GM23338 (cell line): Measurements from ENCODE around the gene GAS1. TPM values are rescaled to one million over a fixed set of nuclear protein-coding genes. Genes with fewer than 3 reads are reported as not detected.

Experiments used
- ATAC-seq: fragments of 200-7000 bp; cut with Tn5 transposase; 3 replicates; pipeline ENCODE4 v1.9.1; 2020
- DNase-seq: peaks from one replicate; pipeline ENCODE4 v3.0.0-alpha.2; 2015; ENCODE audit warnings: low spot score
- H2AFZ ChIP-seq: fragments of 200-600 bp; sonication (generic); 2 replicates; pipeline ENCODE4 v1.8.0; 2016; ENCODE audit warnings: antibody characterized with exemption, mild to moderate bottlenecking, moderate library complexity
- H3F3A ChIP-seq: fragments of 200-600 bp; sonication (generic); replicated peaks from 2 replicates; pipeline ENCODE4 v1.8.0; 2017; ENCODE audit warnings: antibody characterized with exemption, mixed run types, low read depth
- H3K27ac ChIP-seq: fragments of 200-600 bp; sonication (generic); 2 replicates; pipeline ENCODE4 v1.6.1; 2016; ENCODE audit warnings: low read depth
- H3K27me3 ChIP-seq: fragments of 200-600 bp; sonication (generic); 2 replicates; pipeline ENCODE4 v1.8.0; 2016; ENCODE audit warnings: mild to moderate bottlenecking, mixed run types, moderate library complexity; ENCODE audit not compliant: insufficient read depth
- H3K36me3 ChIP-seq: fragments of 200-600 bp; sonication (generic); 2 replicates; pipeline ENCODE4 v1.8.0; 2016; ENCODE audit warnings: mild to moderate bottlenecking; ENCODE audit not compliant: insufficient read depth
- H3K4me1 ChIP-seq: fragments of 200-600 bp; sonication (generic); 2 replicates; pipeline ENCODE4 v1.8.0; 2016; ENCODE audit warnings: mild to moderate bottlenecking, moderate library complexity; ENCODE audit not compliant: insufficient read depth
- H3K4me2 ChIP-seq: fragments of 200-600 bp; sonication (generic); 2 replicates; pipeline ENCODE4 v1.7.1; 2017; ENCODE audit warnings: mixed run types
- H3K4me3 ChIP-seq: fragments of 200-600 bp; sonication (generic); 2 replicates; pipeline ENCODE4 v1.6.1; 2016; ENCODE audit warnings: mixed run types
- H3K79me2 ChIP-seq: fragments of 200-600 bp; sonication (generic); replicated peaks from 2 replicates; pipeline ENCODE4 v1.8.0; 2017; ENCODE audit warnings: mild to moderate bottlenecking; ENCODE audit not compliant: insufficient read depth
- H3K9me2 ChIP-seq: fragments of 200-600 bp; sonication (generic); 2 replicates; pipeline ENCODE4 v1.8.0; 2017; ENCODE audit not compliant: insufficient read depth
- H4K20me1 ChIP-seq: fragments of 200-600 bp; sonication (generic); replicated peaks from 2 replicates; pipeline ENCODE4 v1.8.0; 2017; ENCODE audit warnings: mild to moderate bottlenecking; ENCODE audit not compliant: insufficient read depth
- H3K27ac Mint-ChIP-seq: 2 replicates; pipeline ENCODE4 v1.8.0; 2020; ENCODE audit warnings: inconsistent platforms, mild to moderate bottlenecking, moderate library complexity, mixed read lengths
- H3K27me3 Mint-ChIP-seq: 3 replicates; pipeline ENCODE4 v1.8.0; 2022; ENCODE audit warnings: low read depth, mild to moderate bottlenecking, moderate library complexity, mixed read lengths, inconsistent platforms; ENCODE audit not compliant: insufficient read depth, poor library complexity
- H3K36me3 Mint-ChIP-seq: 3 replicates; pipeline ENCODE4 v1.8.0; 2021; ENCODE audit warnings: low read depth, mild to moderate bottlenecking, inconsistent platforms, moderate library complexity, mixed read lengths
- H3K4me1 Mint-ChIP-seq: 3 replicates; pipeline ENCODE4 v1.8.0; 2020; ENCODE audit warnings: mild to moderate bottlenecking, inconsistent platforms, mixed read lengths
- H3K4me3 Mint-ChIP-seq: 3 replicates; pipeline ENCODE4 v1.8.0; 2021; ENCODE audit warnings: moderate library complexity, mild to moderate bottlenecking, inconsistent platforms, mixed read lengths
- H3K9me3 Mint-ChIP-seq: 3 replicates; pipeline ENCODE4 v1.8.0; 2020; ENCODE audit warnings: moderate library complexity, mild to moderate bottlenecking, inconsistent platforms, mixed read lengths
- JUNB ChIP-seq: IDR thresholded peaks from one replicate; pipeline ENCODE4 v1.6.1; 2016; ENCODE audit warnings: antibody characterized with exemption; ENCODE audit not compliant: unreplicated experiment
- STAT1 ChIP-seq: IDR thresholded peaks from one replicate; pipeline ENCODE4 v1.6.1; 2016; ENCODE audit warnings: antibody characterized with exemption; ENCODE audit not compliant: unreplicated experiment
- ZNF114 ChIP-seq: fragments of 250-450 bp; sonication (Bioruptor Pico); IDR thresholded peaks from 2 replicates; pipeline ENCODE4 v1.5.0; 2020; ENCODE audit warnings: mild to moderate bottlenecking, moderate library complexity
- ZNF331 ChIP-seq: fragments of 250-450 bp; sonication (Bioruptor Pico); IDR thresholded peaks from 2 replicates; pipeline ENCODE4 v1.5.0; 2020; ENCODE audit warnings: low read depth, mild to moderate bottlenecking, moderate library complexity
- polyA plus RNA-seq: library from polyadenylated mRNA; unstranded; fragments of >200 nt; fragmentation: Nextera tagmentation; extraction: Ambion mirVana; gene quantifications from 2 replicates; pipeline ENCODE4 v1.2.1, GENCODE V29; 2016
- total RNA-seq: library from RNA; depleted of rRNA; stranded (reverse); fragments of >200 nt; shearing (Covaris generic); gene quantifications from 2 replicates; pipeline ENCODE4 v1.2.3, GENCODE V29; 2014
- TF ChIP-seq, protein P1 (sequence below): fragments of 250-450 bp; sonication (Bioruptor Pico); IDR thresholded peaks from 2 replicates; pipeline ENCODE4 v1.5.0; 2020; ENCODE audit warnings: mild to moderate bottlenecking, moderate library complexity

GAS1 gene
- total and polyA plus RNA-seq, 2 experiments from 2014 or later: 1.4 to 7.7 TPM

GRCh38 chr9:86902176-86902575, 45.1 kb downstream of the GAS1 start (continued):
- TF ChIP-seq, protein P1, sequence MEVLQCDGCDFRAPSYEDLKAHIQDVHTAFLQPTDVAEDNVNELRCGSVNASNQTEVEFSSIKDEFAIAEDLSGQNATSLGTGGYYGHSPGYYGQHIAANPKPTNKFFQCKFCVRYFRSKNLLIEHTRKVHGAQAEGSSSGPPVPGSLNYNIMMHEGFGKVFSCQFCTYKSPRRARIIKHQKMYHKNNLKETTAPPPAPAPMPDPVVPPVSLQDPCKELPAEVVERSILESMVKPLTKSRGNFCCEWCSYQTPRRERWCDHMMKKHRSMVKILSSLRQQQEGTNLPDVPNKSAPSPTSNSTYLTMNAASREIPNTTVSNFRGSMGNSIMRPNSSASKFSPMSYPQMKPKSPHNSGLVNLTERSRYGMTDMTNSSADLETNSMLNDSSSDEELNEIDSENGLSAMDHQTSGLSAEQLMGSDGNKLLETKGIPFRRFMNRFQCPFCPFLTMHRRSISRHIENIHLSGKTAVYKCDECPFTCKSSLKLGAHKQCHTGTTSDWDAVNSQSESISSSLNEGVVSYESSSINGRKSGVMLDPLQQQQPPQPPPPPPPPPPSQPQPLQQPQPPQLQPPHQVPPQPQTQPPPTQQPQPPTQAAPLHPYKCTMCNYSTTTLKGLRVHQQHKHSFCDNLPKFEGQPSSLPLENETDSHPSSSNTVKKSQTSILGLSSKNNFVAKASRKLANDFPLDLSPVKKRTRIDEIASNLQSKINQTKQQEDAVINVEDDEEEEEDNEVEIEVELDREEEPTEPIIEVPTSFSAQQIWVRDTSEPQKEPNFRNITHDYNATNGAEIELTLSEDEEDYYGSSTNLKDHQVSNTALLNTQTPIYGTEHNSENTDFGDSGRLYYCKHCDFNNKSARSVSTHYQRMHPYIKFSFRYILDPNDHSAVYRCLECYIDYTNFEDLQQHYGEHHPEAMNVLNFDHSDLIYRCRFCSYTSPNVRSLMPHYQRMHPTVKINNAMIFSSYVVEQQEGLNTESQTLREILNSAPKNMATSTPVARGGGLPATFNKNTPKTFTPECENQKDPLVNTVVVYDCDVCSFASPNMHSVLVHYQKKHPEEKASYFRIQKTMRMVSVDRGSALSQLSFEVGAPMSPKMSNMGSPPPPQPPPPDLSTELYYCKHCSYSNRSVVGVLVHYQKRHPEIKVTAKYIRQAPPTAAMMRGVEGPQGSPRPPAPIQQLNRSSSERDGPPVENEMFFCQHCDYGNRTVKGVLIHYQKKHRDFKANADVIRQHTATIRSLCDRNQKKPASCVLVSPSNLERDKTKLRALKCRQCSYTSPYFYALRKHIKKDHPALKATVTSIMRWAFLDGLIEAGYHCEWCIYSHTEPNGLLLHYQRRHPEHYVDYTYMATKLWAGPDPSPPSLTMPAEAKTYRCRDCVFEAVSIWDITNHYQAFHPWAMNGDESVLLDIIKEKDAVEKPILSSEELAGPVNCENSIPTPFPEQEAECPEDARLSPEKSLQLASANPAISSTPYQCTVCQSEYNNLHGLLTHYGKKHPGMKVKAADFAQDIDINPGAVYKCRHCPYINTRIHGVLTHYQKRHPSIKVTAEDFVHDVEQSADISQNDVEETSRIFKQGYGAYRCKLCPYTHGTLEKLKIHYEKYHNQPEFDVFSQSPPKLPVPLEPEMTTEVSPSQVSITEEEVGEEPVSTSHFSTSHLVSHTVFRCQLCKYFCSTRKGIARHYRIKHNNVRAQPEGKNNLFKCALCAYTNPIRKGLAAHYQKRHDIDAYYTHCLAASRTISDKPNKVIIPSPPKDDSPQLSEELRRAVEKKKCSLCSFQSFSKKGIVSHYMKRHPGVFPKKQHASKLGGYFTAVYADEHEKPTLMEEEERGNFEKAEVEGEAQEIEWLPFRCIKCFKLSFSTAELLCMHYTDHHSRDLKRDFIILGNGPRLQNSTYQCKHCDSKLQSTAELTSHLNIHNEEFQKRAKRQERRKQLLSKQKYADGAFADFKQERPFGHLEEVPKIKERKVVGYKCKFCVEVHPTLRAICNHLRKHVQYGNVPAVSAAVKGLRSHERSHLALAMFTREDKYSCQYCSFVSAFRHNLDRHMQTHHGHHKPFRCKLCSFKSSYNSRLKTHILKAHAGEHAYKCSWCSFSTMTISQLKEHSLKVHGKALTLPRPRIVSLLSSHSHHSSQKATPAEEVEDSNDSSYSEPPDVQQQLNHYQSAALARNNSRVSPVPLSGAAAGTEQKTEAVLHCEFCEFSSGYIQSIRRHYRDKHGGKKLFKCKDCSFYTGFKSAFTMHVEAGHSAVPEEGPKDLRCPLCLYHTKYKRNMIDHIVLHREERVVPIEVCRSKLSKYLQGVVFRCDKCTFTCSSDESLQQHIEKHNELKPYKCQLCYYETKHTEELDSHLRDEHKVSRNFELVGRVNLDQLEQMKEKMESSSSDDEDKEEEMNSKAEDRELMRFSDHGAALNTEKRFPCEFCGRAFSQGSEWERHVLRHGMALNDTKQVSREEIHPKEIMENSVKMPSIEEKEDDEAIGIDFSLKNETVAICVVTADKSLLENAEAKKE (CRISPR knock-in tag): no peak
- no peak for TF ChIP-seq ZNF114

GRCh38 chr9:86901511-86901910, 45.8 kb downstream of the GAS1 start:
- Histone ChIP-seq H3K27me3 (peaks cover 38% of the 10 kb centered on the region), H4K20me1 (no peaks in the 10 kb centered on the region), H3K4me2 (peak overlapping the region; percentile 86; the same call in 1 of the 2 replicates), H3K4me3 (no peak overlapping the region), H3K4me1 (peaks cover 16% of the 10 kb centered on the region), H3F3A (no peaks in the 10 kb centered on the region), H3K27ac (no peak overlapping the region), H3K36me3 (no peaks in the 10 kb centered on the region), H3K79me2 (no peaks in the 10 kb centered on the region), H2AFZ (no peak overlapping the region), H3K9me2 (no peaks in the 10 kb centered on the region)
- ATAC-seq: no peak
- no peak for DNase-seq
- Mint-ChIP-seq H3K4me3 (peak overlapping the region; percentile 45; the same call in 2 of the 3 replicates), H3K9me3 (no peaks in the 10 kb centered on the region; the same call in 2 of the 3 replicates), H3K36me3 (no peaks in the 10 kb centered on the region), H3K27ac (no peak overlapping the region), H3K27me3 (peaks cover 20% of the 10 kb centered on the region), H3K4me1 (peaks cover 35% of the 10 kb centered on the region)
- TF ChIP-seq JUNB: no peak
- no peak for TF ChIP-seq ZNF331 (CRISPR knock-in tag)
- TF ChIP-seq STAT1: no peak
- no peak for TF ChIP-seq ZNF114
